ENCODE measurements around the gene ST3GAL4.

DNA sequence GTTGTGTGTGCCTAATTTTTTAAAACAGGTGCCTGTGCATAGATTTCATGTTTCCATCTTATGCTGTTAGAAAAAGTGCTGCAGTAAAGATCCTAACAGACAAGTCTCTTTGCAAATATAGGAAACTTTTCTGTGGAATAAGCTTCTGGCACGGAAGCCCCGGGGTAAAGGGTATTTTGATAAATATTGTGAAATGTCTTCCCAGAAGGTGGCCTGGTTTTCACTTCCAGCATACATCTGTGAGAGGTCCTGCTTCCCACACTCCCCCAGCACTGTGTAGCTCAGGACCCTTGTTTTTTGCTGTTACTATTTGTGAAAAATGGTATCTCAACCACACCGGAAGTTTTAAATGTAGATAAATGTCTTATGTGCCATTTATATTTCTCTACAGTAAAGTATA, 14.5 kb downstream of the ST3GAL4 start:
- no peak for TF ChIP-seq POLR2A (IDR thresholded peaks at IDR 0.05)
- TF ChIP-seq CTCF (IDR thresholded peaks at IDR 0.05 in 4 of 5, conservative IDR thresholded peaks at IDR 0.05 in 1 of 5): no peak

Data from gastrocnemius medialis (tissue), 4 donors.